ENCODE data around the gene SPATA6. TPM values are rescaled to one million over a fixed set of nuclear protein-coding genes. Genes with fewer than 3 reads are reported as not detected.

SPATA6 gene
- total RNA-seq, 1 donor from 2014 or later, result 42.9 TPM

DNA sequence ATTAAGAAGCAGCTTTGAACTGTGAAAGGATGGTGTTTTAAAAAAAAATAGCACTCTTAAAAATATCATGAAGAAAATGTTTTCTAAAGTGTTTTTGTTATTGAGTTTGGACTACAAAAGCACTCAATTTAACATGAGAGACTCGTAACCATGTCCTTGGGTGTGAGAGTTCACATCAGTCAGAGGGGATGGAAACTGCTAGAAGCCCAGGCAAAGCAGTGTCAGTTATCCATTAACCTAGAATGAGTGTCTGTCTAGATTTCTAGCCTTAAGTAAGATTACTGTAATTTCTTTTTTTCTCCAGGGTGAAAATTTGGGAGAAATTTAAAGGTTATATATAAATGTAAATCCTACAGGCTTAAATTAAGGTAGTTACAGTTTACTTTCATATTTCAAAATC lies 217.8 kb downstream of the SPATA6 start:
- DNase-seq (ENCODE audit: low spot score), result no peak

DNA sequence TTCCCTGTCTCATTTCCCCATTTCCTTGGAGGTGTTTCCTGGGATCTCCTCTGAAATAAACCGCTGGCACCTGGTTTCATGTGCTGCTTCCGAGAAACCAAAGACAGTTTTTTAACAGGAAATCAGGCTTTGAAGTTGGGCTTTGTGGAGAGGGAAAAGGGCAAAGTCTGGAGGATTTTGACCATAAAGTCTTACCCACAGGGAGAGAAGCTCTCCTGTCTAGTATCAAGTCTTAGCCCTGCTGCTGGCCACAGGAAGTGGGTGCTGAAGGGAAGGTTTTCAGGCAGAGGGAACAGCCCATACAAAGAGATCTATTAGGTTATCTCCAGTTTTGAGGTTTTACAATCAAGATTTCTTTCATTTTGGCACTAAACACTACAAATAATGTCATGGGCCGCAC lies 220.2 kb downstream of the SPATA6 start:
- no peak for DNase-seq (ENCODE audit: low spot score)

DNA sequence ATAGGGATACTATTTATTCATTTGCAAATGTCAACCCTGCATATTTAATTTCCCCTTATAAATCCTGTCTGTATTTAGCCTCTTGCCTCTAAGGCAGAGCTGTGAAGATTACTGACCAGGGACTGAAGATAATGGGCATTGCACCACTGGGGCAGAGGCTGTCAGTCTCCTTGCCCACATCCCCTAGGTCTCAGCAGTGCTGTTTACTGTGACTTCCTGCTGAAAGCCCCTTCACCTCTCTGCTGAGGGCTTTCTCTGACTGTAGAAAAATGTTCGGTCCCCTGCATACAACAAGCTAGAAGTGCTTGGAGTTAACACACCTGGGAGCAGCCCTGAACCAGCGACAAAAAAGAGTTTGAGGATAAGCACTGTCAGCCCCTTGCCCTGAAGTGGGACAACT lies 220.7 kb downstream of the SPATA6 start:
- DNase-seq (ENCODE audit: low spot score), result no peak

DNA sequence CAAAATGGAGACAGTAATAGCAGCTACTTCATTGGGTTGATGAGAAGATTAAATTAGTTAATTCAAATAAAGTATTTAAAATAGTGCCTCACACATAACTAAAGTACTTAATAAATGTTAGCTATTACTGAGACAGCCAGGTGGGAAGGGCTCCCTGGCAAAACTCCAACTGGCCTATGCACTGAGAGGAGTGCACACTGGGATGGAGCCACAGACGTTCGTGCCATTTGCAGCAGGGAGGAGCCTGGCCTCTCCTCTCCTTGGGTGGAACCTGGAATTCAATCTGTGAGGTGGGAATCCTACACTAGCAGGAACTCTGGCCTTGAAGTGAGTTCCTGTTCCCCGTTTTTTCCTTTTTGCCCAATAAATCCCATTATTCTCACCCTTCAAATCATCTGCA lies 221.4 kb downstream of the SPATA6 start:
- no peak for DNase-seq (ENCODE audit: low spot score)

DNA sequence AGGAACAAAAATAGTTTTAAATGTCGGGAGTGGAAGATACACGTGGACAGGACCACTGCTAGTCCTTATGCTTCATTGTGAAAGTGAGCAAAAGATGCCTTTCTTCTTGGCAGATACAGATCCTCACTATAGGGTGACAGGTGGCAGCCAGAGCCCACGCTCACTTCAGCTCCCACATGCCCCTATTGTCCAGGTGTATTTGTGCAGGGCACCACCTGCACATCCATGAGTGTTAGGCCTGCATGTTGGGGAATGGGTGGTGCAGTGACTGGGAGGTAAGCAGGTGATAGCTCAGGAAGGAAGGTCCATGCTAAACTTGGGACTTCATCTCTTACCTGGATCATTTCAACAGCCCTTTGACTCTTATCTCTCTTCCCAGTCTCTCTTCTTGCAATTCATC lies 222.1 kb downstream of the SPATA6 start:
- no peak for DNase-seq (ENCODE audit: low spot score)

DNA sequence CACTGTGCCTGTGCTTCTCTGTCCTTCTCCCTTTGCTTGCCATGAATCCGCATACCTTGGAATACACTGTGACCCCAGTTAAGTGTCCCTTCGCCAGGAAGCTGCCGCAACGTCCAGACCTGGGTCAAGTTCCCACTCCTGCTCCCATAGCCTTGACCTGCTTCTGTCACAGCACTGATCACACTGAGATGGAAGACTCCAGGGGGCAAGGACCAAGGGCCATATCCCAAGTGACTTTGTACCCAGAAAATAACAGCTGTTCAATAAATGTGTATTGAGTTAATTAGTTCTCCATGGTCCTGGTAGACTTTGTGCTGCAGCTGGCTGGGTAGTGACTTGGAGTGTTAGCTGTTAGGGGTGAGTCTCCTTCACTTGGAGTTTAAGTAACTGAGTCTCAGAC lies 223.6 kb downstream of the SPATA6 start:
- no peak for DNase-seq (ENCODE audit: low spot score)

DNA sequence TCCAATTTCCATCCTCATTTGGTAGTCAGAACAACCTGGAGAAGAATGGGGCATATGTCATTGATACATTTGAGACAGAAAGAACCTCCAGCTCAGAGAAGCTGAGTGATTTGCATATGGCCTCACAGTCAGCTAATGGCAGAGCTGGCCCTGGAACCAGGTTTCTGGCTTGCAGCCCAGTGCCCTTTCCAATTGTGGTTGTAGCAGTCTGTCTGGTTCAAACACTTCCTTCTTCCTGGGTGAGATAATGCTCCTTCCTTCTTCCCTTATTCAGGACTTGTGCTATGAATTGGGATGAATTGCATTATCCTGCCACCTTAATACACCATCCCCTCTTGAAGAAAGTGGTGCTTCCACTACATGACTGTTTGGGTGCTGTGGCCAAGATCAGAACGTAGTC lies 225.3 kb downstream of the SPATA6 start:
- peak; percentile 66 for DNase-seq (ENCODE audit: low spot score)

Other genes starting within 250 kb of the SPATA6 start
- 0.31 TPM for gene SLC5A9, start 249.5 kb downstream of the SPATA6 start, total RNA-seq

Measured in ureter (tissue), 1 donor.